Astrocyte (in vitro differentiated cells and primary cell): ENCODE results near the gene NEK6. TPM values are rescaled to one million over a fixed set of nuclear protein-coding genes. Genes with fewer than 3 reads are reported as not detected.

Experiments
- DNase-seq: peaks from one replicate; pipeline ENCODE4 v3.0.0-alpha.2; 2010; ENCODE audit warnings: low read depth
- FAIRE-seq: peaks from 2 replicates; lab custom pipeline; 2011; peaks lifted over from hg19 to GRCh38; lab: Jason Lieb, UNC
- H2AFZ ChIP-seq: 2 replicates; pipeline ENCODE4 v1.6.0; 2012; ENCODE audit warnings: low read depth, low read length, inconsistent platforms
- H3K27ac ChIP-seq: 2 replicates; pipeline ENCODE4 v1.5.1; 2011; ENCODE audit warnings: low read depth, low read length, inconsistent platforms
- H3K27me3 ChIP-seq: 2 replicates; pipeline ENCODE4 v1.6.0; 2011; ENCODE audit warnings: low read length, inconsistent platforms; ENCODE audit not compliant: insufficient read depth
- H3K36me3 ChIP-seq: 2 replicates; pipeline ENCODE4 v1.5.1; 2011; ENCODE audit warnings: low read length, inconsistent platforms; ENCODE audit not compliant: insufficient read depth
- H3K4me1 ChIP-seq: 2 replicates; pipeline ENCODE4 v1.5.1; 2011; ENCODE audit warnings: low read length, inconsistent platforms; ENCODE audit not compliant: insufficient read depth
- H3K4me2 ChIP-seq: 2 replicates; pipeline ENCODE4 v1.6.0; 2012; ENCODE audit warnings: low read length, inconsistent platforms
- H3K4me3 ChIP-seq: 2 replicates; pipeline ENCODE4 v1.5.1; 2011; ENCODE audit warnings: low read depth, mild to moderate bottlenecking, low read length, inconsistent platforms; ENCODE audit not compliant: insufficient read depth
- H3K79me2 ChIP-seq: 2 replicates; pipeline ENCODE4 v1.6.0; 2012; ENCODE audit warnings: mild to moderate bottlenecking, low read length, inconsistent platforms; ENCODE audit not compliant: insufficient read depth
- H3K9ac ChIP-seq: 2 replicates; pipeline ENCODE4 v1.6.0; 2012; ENCODE audit warnings: mild to moderate bottlenecking, low read length, inconsistent platforms
- H3K9me3 ChIP-seq: 2 replicates; pipeline ENCODE4 v1.5.1; 2012; ENCODE audit warnings: low read depth, mild to moderate bottlenecking, low read length, inconsistent platforms; ENCODE audit not compliant: insufficient read depth
- H4K20me1 ChIP-seq: 2 replicates; pipeline ENCODE4 v1.6.0; 2012; ENCODE audit warnings: low read length, inconsistent platforms; ENCODE audit not compliant: insufficient read depth
- H3K27ac Mint-ChIP-seq: one replicate; pipeline ENCODE4 v1.8.0; 2021; ENCODE audit warnings: mild to moderate bottlenecking, mixed read lengths; ENCODE audit not compliant: unreplicated experiment
- H3K27me3 Mint-ChIP-seq: one replicate; pipeline ENCODE4 v1.8.0; 2021; ENCODE audit warnings: low read depth, mixed read lengths; ENCODE audit not compliant: unreplicated experiment
- H3K36me3 Mint-ChIP-seq: one replicate; pipeline ENCODE4 v1.8.0; 2021; ENCODE audit warnings: low read depth, mixed read lengths; ENCODE audit not compliant: unreplicated experiment
- H3K4me1 Mint-ChIP-seq: one replicate; pipeline ENCODE4 v1.8.0; 2021; ENCODE audit warnings: low read depth, mixed read lengths; ENCODE audit not compliant: unreplicated experiment
- H3K4me3 Mint-ChIP-seq: one replicate; pipeline ENCODE4 v1.8.0; 2021; ENCODE audit warnings: mild to moderate bottlenecking, moderate library complexity, mixed read lengths; ENCODE audit not compliant: unreplicated experiment
- H3K9me3 Mint-ChIP-seq: one replicate; pipeline ENCODE4 v1.8.0; 2021; ENCODE audit warnings: mild to moderate bottlenecking, mixed read lengths; ENCODE audit not compliant: unreplicated experiment
- EZH2 ChIP-seq: IDR thresholded peaks from 2 replicates; pipeline ENCODE4 v1.6.1; 2012; ENCODE audit warnings: mild to moderate bottlenecking, low read length, inconsistent platforms; ENCODE audit not compliant: insufficient read depth
- total RNA-seq: library from RNA; stranded (reverse); gene quantifications from 2 replicates; pipeline ENCODE4 v1.2.1, GENCODE V29; 2021
- TF ChIP-seq, protein P1 (sequence below): IDR thresholded peaks from 2 replicates; pipeline ENCODE4 v1.5.1; 2011; ENCODE audit warnings: low read depth, mild to moderate bottlenecking, inconsistent platforms, low read length, moderate library complexity; ENCODE audit not compliant: insufficient read depth

NEK6 gene
- total RNA-seq, 1 donor from 2014 or later: 76.8 TPM

DNA sequence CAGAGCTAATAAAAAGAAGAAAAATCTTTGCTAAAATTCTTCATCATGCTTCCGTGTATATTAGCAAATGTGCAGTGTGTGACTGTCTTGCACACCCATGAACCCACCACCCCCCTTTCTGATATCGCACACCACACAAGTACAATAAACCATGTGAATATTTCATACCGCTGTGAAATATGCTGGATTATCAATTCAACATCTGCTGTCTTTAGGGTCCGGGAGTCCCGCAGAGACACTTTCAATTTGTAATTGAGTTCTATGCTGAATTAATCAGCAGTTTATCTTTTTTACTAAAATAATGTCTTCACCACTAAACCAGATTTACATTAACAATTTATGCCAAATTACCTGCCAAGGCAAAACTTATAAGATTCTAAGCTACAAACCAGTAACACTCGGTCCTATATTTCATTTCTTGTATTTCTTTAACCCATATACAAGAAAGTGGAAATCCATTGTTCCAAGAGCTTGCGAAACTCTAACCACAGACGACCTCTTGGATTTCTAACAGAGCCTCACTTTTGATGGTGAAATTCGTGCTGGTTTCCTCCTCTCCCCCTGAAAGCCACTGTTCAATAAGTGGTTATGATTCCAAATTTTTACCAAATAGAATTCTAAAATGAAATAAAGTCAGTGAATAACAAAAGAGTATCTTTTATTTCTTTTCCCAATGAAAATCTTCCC, 113.3 kb downstream of the NEK6 start:
- Histone ChIP-seq H4K20me1 (peaks cover 90% of the 10 kb centered on the region), H2AFZ (no peak overlapping the region), H3K4me1 (peaks cover 18% of the 10 kb centered on the region), H3K36me3 (peaks cover 2% of the 10 kb centered on the region), H3K27me3 (no peaks in the 10 kb centered on the region), H3K9ac (no peak overlapping the region), H3K9me3 (no peaks in the 10 kb centered on the region), H3K27ac (no peak overlapping the region), H3K4me2 (no peak overlapping the region), H3K4me3 (no peak overlapping the region), H3K79me2 (peaks cover 100% of the 10 kb centered on the region)
- Mint-ChIP-seq H3K27me3 (no peaks in the 10 kb centered on the region), H3K4me3 (no peak overlapping the region), H3K4me1 (peaks cover 40% of the 10 kb centered on the region), H3K27ac (no peak overlapping the region), H3K36me3 (peaks cover 9% of the 10 kb centered on the region), H3K9me3 (no peaks in the 10 kb centered on the region)
- no peak for FAIRE-seq
- DNase-seq: peak; percentile 52
- no peak for TF ChIP-seq EZH2
- TF ChIP-seq, protein P1, sequence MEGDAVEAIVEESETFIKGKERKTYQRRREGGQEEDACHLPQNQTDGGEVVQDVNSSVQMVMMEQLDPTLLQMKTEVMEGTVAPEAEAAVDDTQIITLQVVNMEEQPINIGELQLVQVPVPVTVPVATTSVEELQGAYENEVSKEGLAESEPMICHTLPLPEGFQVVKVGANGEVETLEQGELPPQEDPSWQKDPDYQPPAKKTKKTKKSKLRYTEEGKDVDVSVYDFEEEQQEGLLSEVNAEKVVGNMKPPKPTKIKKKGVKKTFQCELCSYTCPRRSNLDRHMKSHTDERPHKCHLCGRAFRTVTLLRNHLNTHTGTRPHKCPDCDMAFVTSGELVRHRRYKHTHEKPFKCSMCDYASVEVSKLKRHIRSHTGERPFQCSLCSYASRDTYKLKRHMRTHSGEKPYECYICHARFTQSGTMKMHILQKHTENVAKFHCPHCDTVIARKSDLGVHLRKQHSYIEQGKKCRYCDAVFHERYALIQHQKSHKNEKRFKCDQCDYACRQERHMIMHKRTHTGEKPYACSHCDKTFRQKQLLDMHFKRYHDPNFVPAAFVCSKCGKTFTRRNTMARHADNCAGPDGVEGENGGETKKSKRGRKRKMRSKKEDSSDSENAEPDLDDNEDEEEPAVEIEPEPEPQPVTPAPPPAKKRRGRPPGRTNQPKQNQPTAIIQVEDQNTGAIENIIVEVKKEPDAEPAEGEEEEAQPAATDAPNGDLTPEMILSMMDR: no peak

DNA sequence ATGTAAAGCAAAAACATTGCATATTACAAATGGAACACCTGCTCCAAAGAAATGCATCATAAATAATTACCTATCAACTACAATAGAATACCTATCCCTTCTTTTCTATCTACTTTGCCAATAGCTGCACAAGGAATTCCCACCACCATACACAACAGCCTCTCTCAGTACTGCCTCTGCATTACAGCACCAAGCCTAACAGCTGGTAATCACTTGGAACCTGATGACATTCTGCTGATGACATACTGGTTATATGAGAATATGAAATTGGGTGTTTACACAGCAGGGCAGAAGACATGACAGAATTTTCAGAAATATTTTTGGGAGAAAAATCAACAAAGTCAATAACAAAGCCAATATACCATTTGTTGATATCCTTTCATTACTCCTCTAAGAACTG, 114.3 kb downstream of the NEK6 start:
- Histone ChIP-seq H3K27me3 (no peaks in the 10 kb centered on the region), H3K4me2 (no peak overlapping the region), H4K20me1 (peaks cover 91% of the 10 kb centered on the region), H3K79me2 (peaks cover 100% of the 10 kb centered on the region), H3K4me1 (peaks cover 12% of the 10 kb centered on the region), H3K9me3 (no peaks in the 10 kb centered on the region), H3K4me3 (no peak overlapping the region), H3K27ac (no peak overlapping the region), H3K9ac (no peak overlapping the region), H2AFZ (no peak overlapping the region), H3K36me3 (peaks cover 2% of the 10 kb centered on the region)
- no peak for FAIRE-seq
- no peak overlapping the region for H3K4me3 Mint-ChIP-seq
- H3K27ac Mint-ChIP-seq: no peak overlapping the region
- H3K4me1 Mint-ChIP-seq: peaks cover 32% of the 10 kb centered on the region
- peaks cover 7% of the 10 kb centered on the region for H3K36me3 Mint-ChIP-seq
- TF ChIP-seq, protein P1: no peak
- TF ChIP-seq EZH2: no peak
- H3K9me3 Mint-ChIP-seq: no peaks in the 10 kb centered on the region
- no peak for DNase-seq
- no peaks in the 10 kb centered on the region for H3K27me3 Mint-ChIP-seq

DNA sequence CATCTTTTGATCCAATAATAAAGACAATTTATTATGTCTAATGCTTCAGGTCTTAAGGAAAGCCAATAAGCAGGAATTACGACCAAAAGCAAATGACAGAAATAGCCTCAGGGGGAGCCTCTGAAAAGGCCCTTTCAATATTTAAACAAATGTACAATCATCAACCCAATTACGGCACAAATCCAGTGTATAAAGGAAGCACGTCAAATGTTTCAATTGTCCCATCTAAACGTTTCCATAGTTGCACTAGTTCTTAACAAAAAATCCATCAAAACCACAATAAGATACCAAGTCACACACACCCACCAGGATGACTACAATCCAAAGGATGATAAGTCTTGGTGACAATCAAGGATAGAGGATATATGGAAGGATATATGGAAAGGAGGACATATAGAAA, 115.6 kb downstream of the NEK6 start:
- H4K20me1 ChIP-seq: peaks cover 94% of the 10 kb centered on the region
- no peaks in the 10 kb centered on the region for H3K9me3 ChIP-seq
- FAIRE-seq: no peak
- DNase-seq: no peak
- H3K27ac ChIP-seq: no peak overlapping the region
- no peak overlapping the region for H3K27ac Mint-ChIP-seq
- TF ChIP-seq, protein P1: no peak
- no peak for TF ChIP-seq EZH2
- no peak overlapping the region for H2AFZ ChIP-seq
- H3K4me3 Mint-ChIP-seq: no peak overlapping the region
- no peaks in the 10 kb centered on the region for H3K27me3 ChIP-seq
- no peak overlapping the region for H3K4me2 ChIP-seq
- H3K9ac ChIP-seq: no peak overlapping the region
- H3K79me2 ChIP-seq: peaks cover 100% of the 10 kb centered on the region
- H3K4me3 ChIP-seq: no peak overlapping the region
- peaks cover 10% of the 10 kb centered on the region for H3K36me3 Mint-ChIP-seq
- peaks cover 2% of the 10 kb centered on the region for H3K36me3 ChIP-seq
- no peaks in the 10 kb centered on the region for H3K27me3 Mint-ChIP-seq
- H3K4me1 Mint-ChIP-seq: peaks cover 26% of the 10 kb centered on the region
- H3K4me1 ChIP-seq: peaks cover 5% of the 10 kb centered on the region
- H3K9me3 Mint-ChIP-seq: no peaks in the 10 kb centered on the region
